Vagina (tissue), 2 donors: ENCODE measurements around the gene PDZD4. TPM values are rescaled to one million over a fixed set of nuclear protein-coding genes. Genes with fewer than 3 reads are reported as not detected.

ENCODE experiments used
- DNase-seq, 2 donors: peaks; one replicate each; pipeline ENCODE4 v3.0.0-alpha.2; 2017; ENCODE audit errors: extremely low spot score in 2 of 2
- H3K27ac ChIP-seq: fragments of 200-600 bp; sonication (generic); one replicate; pipeline ENCODE4 v1.5.1; 2019
- H3K27me3 ChIP-seq: fragments of 200-600 bp; sonication (generic); one replicate; pipeline ENCODE4 v1.5.1; 2019
- H3K36me3 ChIP-seq, 2 donors: fragments of 200-600 bp; sonication (generic); one replicate each; pipeline ENCODE4 v1.5.1; 2017 to 2019
- H3K4me1 ChIP-seq: fragments of 200-600 bp; sonication (generic); one replicate; pipeline ENCODE4 v1.5.1; 2019
- H3K4me3 ChIP-seq, 2 donors: fragments of 200-600 bp; sonication (generic); 1 replicate in 1 of 2; 2 replicates in 1 of 2; pipeline ENCODE4 v1.5.1; 2016 to 2019
- H3K9me3 ChIP-seq: fragments of 200-600 bp; sonication (generic); one replicate; pipeline ENCODE4 v1.5.1; 2019
- POLR2A ChIP-seq, 2 donors: fragments of 450-650 bp; IDR thresholded peaks; one replicate each; pipeline ENCODE4 v1.6.1; 2017; ENCODE audit warnings: antibody characterized with exemption in 2 of 2, mild to moderate bottlenecking in 2 of 2, moderate library complexity in 2 of 2
- POLR2AphosphoS5 ChIP-seq, 2 donors: sonication (generic); formaldehyde crosslinking; IDR thresholded peaks; one replicate each; pipeline ENCODE4 v1.9.0; 2017; ENCODE audit warnings: antibody characterized with exemption in 2 of 2, mild to moderate bottlenecking in 2 of 2, low read depth in 1 of 2; ENCODE audit not compliant: insufficient read depth in 1 of 2
- intact Hi-C: fragments of 100-400 bp; cut with DNase I; formaldehyde crosslinking; loops from one replicate; pipeline ENCODE4 v1.15.1; 2023
- total RNA-seq: library from RNA; depleted of rRNA; stranded (reverse); fragments of >200 nt; gene quantifications from one replicate; pipeline ENCODE4 v1.2.3, GENCODE V29; 2016
- TF ChIP-seq, protein P1 (sequence below), 3 experiments: fragments of 450-650 bp in 2 of 3; fragments of 200-600 bp in 1 of 3; sonication (generic) in 1 of 3; IDR thresholded peaks; one replicate each; pipeline ENCODE4 v1.5.1; 2017 to 2019; ENCODE audit warnings: antibody characterized with exemption in 3 of 3, mild to moderate bottlenecking in 2 of 3, moderate library complexity in 2 of 3

Gene PDZD4
- total RNA-seq, 1 donor from 2014 or later, result 10.3 TPM

DNA sequence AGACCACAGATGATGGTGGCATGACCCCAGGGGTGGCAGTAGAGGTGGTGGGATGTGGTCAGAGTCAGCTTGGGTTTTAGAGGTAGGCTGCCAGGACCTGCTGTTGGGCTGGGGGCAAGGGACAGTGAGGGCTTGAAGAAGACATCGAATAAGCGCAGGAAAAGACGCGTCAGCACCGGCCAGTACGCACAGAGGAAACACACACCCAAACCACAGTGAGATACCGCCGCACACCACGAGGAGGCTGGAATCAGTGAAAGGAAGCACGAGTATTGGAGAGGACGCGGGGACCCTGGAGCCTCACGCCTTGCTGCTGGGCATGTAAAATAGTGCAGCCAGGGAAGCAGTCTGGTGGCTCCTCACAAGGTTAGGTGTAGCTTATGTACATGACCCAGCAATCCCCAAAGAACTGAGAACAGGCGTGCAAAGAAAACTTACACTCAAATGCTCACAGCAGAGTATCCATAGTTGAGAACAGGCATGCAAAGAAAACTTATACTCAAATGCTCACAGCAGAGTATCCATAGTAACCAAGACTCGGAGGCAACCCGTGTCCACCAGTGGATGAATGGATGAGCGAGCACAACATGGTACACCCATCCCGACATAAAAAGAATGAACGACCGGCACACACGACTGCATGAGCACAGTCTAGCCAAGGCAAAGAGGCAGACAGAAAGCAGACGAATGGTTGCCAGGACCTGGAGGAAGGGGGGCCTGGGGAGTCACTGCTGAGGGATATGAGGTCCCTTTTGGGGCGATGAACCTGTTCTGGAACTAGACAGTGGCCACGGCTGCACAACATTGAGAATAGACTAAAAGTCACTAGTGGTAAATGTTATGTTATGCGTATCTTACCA, 13.3 kb downstream of the PDZD4 start:
- DNase-seq, result no peak
- Histone ChIP-seq H3K4me1 (no peaks in the 10 kb centered on the region), H3K9me3 (no peaks in the 10 kb centered on the region), H3K36me3 (no peaks in the 10 kb centered on the region), H3K4me3 (no peak overlapping the region), H3K27me3 (no peaks in the 10 kb centered on the region), H3K27ac (no peak overlapping the region)
- intact Hi-C loops, result no loop called here
- TF ChIP-seq, protein P1, sequence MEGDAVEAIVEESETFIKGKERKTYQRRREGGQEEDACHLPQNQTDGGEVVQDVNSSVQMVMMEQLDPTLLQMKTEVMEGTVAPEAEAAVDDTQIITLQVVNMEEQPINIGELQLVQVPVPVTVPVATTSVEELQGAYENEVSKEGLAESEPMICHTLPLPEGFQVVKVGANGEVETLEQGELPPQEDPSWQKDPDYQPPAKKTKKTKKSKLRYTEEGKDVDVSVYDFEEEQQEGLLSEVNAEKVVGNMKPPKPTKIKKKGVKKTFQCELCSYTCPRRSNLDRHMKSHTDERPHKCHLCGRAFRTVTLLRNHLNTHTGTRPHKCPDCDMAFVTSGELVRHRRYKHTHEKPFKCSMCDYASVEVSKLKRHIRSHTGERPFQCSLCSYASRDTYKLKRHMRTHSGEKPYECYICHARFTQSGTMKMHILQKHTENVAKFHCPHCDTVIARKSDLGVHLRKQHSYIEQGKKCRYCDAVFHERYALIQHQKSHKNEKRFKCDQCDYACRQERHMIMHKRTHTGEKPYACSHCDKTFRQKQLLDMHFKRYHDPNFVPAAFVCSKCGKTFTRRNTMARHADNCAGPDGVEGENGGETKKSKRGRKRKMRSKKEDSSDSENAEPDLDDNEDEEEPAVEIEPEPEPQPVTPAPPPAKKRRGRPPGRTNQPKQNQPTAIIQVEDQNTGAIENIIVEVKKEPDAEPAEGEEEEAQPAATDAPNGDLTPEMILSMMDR (IDR thresholded peaks at IDR 0.05), result no peak
- TF ChIP-seq POLR2AphosphoS5 (IDR thresholded peaks at IDR 0.05; ENCODE audit: insufficient read depth in 1 of 2, low read depth in 1 of 2) (no peak), POLR2A (IDR thresholded peaks at IDR 0.05) (no peak)

DNA sequence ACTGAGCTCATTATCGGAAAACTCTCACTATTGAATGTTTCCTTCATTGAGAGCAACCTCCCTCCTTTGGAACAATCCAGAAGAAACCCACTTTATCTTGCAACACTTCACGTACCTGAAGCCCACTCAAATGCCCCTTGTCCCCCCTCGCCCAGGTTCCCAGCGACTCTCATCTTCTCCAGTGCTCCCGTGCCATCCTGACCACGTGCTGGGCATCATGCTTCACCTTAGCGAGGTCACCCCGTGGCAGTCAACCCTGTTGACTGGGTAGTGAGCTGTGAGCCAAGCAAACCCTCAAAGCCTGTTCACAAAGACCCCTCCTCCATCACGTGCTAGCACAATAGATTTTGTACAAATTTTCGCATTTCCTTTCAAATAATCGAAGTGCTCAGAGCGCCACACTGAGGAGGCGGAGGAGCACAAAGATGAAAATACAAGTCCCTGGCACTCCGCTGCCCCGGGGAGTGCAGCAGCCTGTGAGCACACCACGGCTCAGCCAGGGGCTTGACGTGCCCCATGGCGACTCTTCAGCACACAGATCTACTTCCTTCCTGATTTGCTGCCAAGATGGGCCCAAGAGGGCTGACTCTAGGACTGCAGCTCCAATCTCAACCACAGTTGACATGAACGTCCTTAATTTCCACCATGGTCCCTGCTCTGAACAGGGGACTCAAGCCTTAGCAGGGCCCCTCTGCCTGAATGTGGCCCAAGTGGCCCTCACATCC, 15.6 kb downstream of the PDZD4 start:
- DNase-seq, result no peak
- H3K27ac ChIP-seq, result no peak overlapping the region
- H3K4me1 ChIP-seq, result no peaks in the 10 kb centered on the region
- TF ChIP-seq POLR2A (IDR thresholded peaks at IDR 0.05) (no peak), POLR2AphosphoS5 (IDR thresholded peaks at IDR 0.05; ENCODE audit: insufficient read depth in 1 of 2, low read depth in 1 of 2) (no peak)
- TF ChIP-seq, protein P1 (IDR thresholded peaks at IDR 0.05), result no peak
- H3K36me3 ChIP-seq, result no peaks in the 10 kb centered on the region
- no peaks in the 10 kb centered on the region for H3K27me3 ChIP-seq
- no peak overlapping the region for H3K4me3 ChIP-seq
- intact Hi-C loops, result no loop called here
- no peaks in the 10 kb centered on the region for H3K9me3 ChIP-seq

DNA sequence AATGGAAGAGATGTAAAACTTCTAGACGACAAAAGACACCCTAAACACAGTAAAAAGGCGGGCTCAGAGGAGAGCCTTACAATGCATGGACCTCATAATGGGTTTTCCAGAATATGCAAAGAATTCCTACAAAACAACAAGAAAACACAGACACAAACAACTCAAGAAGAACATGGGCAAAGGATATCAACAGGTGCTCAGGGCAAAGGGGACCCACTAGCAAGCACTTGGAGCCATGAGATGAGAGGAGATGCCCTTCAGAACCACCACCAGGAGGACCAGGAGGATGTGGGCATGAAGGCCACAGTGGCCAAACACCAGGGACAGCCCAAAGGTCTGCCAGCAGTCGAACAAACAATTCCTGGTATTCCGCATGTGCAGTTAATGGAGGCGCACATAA, 17.2 kb downstream of the PDZD4 start:
- H3K27ac ChIP-seq, result no peak overlapping the region
- H3K27me3 ChIP-seq, result no peaks in the 10 kb centered on the region
- intact Hi-C loops, result no loop called here
- H3K9me3 ChIP-seq, result no peaks in the 10 kb centered on the region
- DNase-seq, result no peak
- no peaks in the 10 kb centered on the region for H3K36me3 ChIP-seq
- no peaks in the 10 kb centered on the region for H3K4me1 ChIP-seq
- no peak overlapping the region for H3K4me3 ChIP-seq
- no peak for TF ChIP-seq POLR2AphosphoS5 (IDR thresholded peaks at IDR 0.05; ENCODE audit: insufficient read depth in 1 of 2, low read depth in 1 of 2)
- no peak for TF ChIP-seq POLR2A (IDR thresholded peaks at IDR 0.05)
- TF ChIP-seq, protein P1 (IDR thresholded peaks at IDR 0.05), result no peak

DNA sequence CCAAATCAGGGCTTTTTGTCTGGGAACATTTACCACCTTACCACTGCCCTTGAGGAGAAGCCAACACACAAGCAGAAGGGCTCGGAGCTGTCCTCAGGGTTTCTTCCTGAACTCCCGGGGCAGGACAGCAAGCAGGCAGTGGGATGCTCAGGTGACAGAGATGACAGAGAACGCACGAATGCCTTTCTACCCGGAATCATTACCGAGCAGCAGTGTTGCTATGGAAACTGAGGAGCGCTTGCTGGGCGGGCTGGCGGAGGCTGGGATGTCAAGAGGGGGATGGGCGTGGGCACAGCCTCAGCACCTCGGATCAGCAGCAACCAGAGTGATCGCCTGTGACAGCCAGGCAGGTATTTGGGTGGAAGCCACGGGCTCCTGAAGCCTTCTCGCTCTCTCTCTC, 18.1 kb downstream of the PDZD4 start:
- Histone ChIP-seq H3K27ac (no peak overlapping the region), H3K4me1 (no peaks in the 10 kb centered on the region), H3K27me3 (no peaks in the 10 kb centered on the region), H3K36me3 (no peaks in the 10 kb centered on the region), H3K9me3 (no peaks in the 10 kb centered on the region), H3K4me3 (no peak overlapping the region)
- TF ChIP-seq, protein P1 (IDR thresholded peaks at IDR 0.05), result no peak
- no peak for TF ChIP-seq POLR2AphosphoS5 (IDR thresholded peaks at IDR 0.05; ENCODE audit: insufficient read depth in 1 of 2, low read depth in 1 of 2)
- TF ChIP-seq POLR2A (IDR thresholded peaks at IDR 0.05), result no peak
- intact Hi-C loops, result no loop called here
- DNase-seq, result no peak

DNA sequence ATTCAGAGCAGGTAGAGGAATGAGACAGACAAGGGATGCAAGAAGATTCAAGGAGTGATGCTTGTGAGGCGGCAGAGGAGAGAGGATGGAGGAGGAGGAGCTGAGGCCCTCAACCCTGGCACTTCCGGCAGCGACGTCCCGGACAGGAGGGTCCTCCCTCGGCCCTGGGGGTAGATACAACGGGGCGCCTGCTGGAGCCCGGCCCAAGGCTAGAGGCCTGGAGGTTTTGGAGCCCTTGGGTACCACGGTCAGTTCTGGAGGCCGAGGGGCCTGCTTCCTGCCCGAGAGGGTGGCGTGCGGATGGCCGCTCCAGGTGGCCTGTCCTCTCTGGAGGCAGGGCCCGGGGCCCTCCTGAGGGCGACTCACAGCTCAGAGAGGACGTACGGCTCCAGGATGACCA, 22.4 kb downstream of the PDZD4 start:
- no peak for TF ChIP-seq POLR2A (IDR thresholded peaks at IDR 0.05)
- no peak for TF ChIP-seq POLR2AphosphoS5 (IDR thresholded peaks at IDR 0.05; ENCODE audit: insufficient read depth in 1 of 2, low read depth in 1 of 2)
- DNase-seq, result no peak
- intact Hi-C loops, result no loop called here
- H3K9me3 ChIP-seq, result no peaks in the 10 kb centered on the region
- no peaks in the 10 kb centered on the region for H3K36me3 ChIP-seq
- H3K27me3 ChIP-seq, result no peaks in the 10 kb centered on the region
- H3K27ac ChIP-seq, result no peak overlapping the region
- H3K4me1 ChIP-seq, result no peaks in the 10 kb centered on the region
- H3K4me3 ChIP-seq, result no peak overlapping the region
